Nephron (organoid): ENCODE results near the gene TAF9.
A peak's percentile ranks its signal among the peaks of the same experiment; 100 is the strongest.
"Not testable (repeated sequence)": the region's sequence is repeated elsewhere in the genome, so short reads cannot be mapped to it uniquely, and the experiment has no call there.

ENCODE experiments used
- H3K27ac Mint-ChIP-seq, 3 experiments: 2 replicates each; pipeline ENCODE4 v1.8.0; 2020; ENCODE audit warnings: mixed read lengths in 3 of 3, mild to moderate bottlenecking in 2 of 3, moderate library complexity in 1 of 3
- H3K27me3 Mint-ChIP-seq: 2 replicates; pipeline ENCODE4 v1.8.0; 2021; ENCODE audit warnings: low read depth, mild to moderate bottlenecking, moderate library complexity, mixed read lengths
- H3K36me3 Mint-ChIP-seq: 2 replicates; pipeline ENCODE4 v1.8.0; 2020; ENCODE audit warnings: low read depth, mixed read lengths
- H3K4me1 Mint-ChIP-seq: 2 replicates; pipeline ENCODE4 v1.8.0; 2020; ENCODE audit warnings: mixed read lengths
- H3K4me3 Mint-ChIP-seq, 3 experiments: 2 replicates each; pipeline ENCODE4 v1.8.0; 2020; ENCODE audit warnings: mild to moderate bottlenecking in 3 of 3, mixed read lengths in 3 of 3, moderate library complexity in 2 of 3
- H3K9me3 Mint-ChIP-seq: 2 replicates; pipeline ENCODE4 v1.8.0; 2020; ENCODE audit warnings: mixed read lengths
- TF ChIP-seq, protein P1 (sequence below), 3 experiments: fragments of 200-600 bp; sonication (generic); IDR thresholded peaks; one replicate each; pipeline ENCODE4 v1.5.0; 2021; ENCODE audit warnings: antibody characterized with exemption in 3 of 3; ENCODE audit not compliant: unreplicated experiment in 3 of 3

The TAF9 gene

DNA sequence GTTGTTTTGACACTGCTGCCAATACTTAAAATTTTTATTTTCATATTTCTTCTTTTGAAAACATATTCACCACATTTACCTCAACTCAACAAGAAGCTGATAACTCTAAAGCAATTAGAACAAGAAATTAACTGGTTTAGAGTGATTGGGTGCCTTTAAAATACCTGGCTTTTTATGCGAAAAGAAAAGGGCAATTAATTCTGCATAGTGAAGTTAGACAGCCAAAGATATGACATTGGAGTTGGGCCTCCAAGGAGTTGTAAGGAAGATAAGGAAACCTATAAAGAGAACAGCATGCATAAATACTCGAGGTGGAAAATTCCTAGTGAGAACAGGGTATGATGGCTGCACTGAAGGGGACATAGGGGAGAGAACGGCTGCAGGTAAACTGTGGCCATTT, 9.6 kb downstream of the TAF9 start:
- H3K36me3 Mint-ChIP-seq: peaks cover 40% of the 10 kb centered on the region
- no peaks in the 10 kb centered on the region for H3K27me3 Mint-ChIP-seq
- H3K4me3 Mint-ChIP-seq: no peak overlapping the region
- no peaks in the 10 kb centered on the region for H3K4me1 Mint-ChIP-seq
- H3K9me3 Mint-ChIP-seq: no peaks in the 10 kb centered on the region
- TF ChIP-seq, protein P1, sequence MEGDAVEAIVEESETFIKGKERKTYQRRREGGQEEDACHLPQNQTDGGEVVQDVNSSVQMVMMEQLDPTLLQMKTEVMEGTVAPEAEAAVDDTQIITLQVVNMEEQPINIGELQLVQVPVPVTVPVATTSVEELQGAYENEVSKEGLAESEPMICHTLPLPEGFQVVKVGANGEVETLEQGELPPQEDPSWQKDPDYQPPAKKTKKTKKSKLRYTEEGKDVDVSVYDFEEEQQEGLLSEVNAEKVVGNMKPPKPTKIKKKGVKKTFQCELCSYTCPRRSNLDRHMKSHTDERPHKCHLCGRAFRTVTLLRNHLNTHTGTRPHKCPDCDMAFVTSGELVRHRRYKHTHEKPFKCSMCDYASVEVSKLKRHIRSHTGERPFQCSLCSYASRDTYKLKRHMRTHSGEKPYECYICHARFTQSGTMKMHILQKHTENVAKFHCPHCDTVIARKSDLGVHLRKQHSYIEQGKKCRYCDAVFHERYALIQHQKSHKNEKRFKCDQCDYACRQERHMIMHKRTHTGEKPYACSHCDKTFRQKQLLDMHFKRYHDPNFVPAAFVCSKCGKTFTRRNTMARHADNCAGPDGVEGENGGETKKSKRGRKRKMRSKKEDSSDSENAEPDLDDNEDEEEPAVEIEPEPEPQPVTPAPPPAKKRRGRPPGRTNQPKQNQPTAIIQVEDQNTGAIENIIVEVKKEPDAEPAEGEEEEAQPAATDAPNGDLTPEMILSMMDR (IDR thresholded peaks at IDR 0.05; ENCODE audit: unreplicated experiment in 3 of 3): no peak
- no peak overlapping the region for H3K27ac Mint-ChIP-seq

DNA sequence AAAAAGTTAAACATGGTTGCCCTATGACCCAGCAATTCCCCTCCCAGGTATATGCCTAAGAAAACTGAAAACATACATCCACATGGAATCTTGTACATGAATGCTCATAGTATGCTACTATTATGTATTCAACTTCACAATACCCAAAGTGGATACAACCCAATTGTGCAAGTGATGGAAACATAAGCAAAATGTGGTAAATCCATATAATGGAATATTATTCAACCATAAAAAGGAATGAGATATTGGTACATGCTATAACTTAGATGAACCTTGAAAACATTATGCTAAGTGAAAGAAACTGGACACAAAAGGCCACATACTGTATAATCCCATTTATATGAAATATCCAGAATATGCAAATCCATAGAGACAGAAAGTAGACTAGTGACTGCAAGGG, 18.7 kb downstream of the TAF9 start:
- H3K27me3 Mint-ChIP-seq: no peaks in the 10 kb centered on the region
- TF ChIP-seq, protein P1 (IDR thresholded peaks at IDR 0.05; ENCODE audit: unreplicated experiment in 3 of 3): no peak
- H3K9me3 Mint-ChIP-seq: no peaks in the 10 kb centered on the region
- no peak overlapping the region for H3K27ac Mint-ChIP-seq
- no peak overlapping the region for H3K4me3 Mint-ChIP-seq
- no peaks in the 10 kb centered on the region for H3K4me1 Mint-ChIP-seq
- H3K36me3 Mint-ChIP-seq: peaks cover 45% of the 10 kb centered on the region

- H3K27ac Mint-ChIP-seq: no peak overlapping the region
- H3K36me3 Mint-ChIP-seq: no peaks in the 10 kb centered on the region
- H3K9me3 Mint-ChIP-seq: no peaks in the 10 kb centered on the region
- TF ChIP-seq, protein P1 (IDR thresholded peaks at IDR 0.05; ENCODE audit: unreplicated experiment in 3 of 3): no peak
- H3K27me3 Mint-ChIP-seq: no peaks in the 10 kb centered on the region
- no peak overlapping the region for H3K4me3 Mint-ChIP-seq
- H3K4me1 Mint-ChIP-seq: no peaks in the 10 kb centered on the region
These were observed 26.2 kb downstream of the TAF9 start for GRCh38 chr5:69343083-69343482.

GRCh38 chr5:69341520-69342161, 27.7 kb downstream of the TAF9 start:
- H3K36me3 Mint-ChIP-seq: no peaks in the 10 kb centered on the region
- no peaks in the 10 kb centered on the region for H3K9me3 Mint-ChIP-seq
- H3K27me3 Mint-ChIP-seq: no peaks in the 10 kb centered on the region

DNA sequence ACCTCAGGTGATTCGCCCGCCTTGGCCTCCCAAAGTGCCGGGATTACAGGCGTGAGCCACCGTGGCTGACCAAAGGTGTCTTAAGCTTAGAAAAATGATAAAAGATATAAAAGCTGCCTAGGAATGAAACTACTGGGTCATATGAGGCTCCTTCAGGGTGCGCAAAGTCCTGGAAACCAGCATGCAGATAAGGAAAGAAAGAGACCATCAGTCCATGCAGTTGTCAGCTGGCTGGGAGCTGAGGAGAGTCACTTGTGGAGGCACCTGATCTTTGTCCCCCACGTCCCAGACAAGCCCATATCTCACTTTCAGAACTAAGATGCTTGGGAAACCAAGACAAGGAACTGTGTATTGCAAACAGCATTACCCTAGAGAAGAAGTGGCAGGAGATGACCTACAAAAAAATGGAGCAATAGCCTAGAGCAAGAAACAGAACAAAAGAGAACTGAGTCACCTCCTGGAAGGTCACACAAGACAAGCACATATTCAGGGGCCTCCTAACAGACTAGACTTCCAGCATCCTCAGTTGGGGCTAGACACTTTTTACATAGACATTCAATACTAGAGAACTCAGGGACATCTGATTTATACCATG, 33.9 kb downstream of the TAF9 start:
- Mint-ChIP-seq H3K27ac (no peak overlapping the region), H3K27me3 (peaks cover 5% of the 10 kb centered on the region), H3K4me1 (peaks cover 4% of the 10 kb centered on the region), H3K4me3 (no peak overlapping the region), H3K36me3 (no peaks in the 10 kb centered on the region), H3K9me3 (no peaks in the 10 kb centered on the region)
- TF ChIP-seq, protein P1 (IDR thresholded peaks at IDR 0.05; ENCODE audit: unreplicated experiment in 3 of 3): no peak

More at GRCh38 chr5:69341520-69342161, 27.7 kb downstream of the TAF9 start:
- TF ChIP-seq, protein P1 (IDR thresholded peaks at IDR 0.05; ENCODE audit: unreplicated experiment in 3 of 3): no peak
- H3K4me1 Mint-ChIP-seq: no peaks in the 10 kb centered on the region
- H3K27ac Mint-ChIP-seq: no peak overlapping the region
- no peak overlapping the region for H3K4me3 Mint-ChIP-seq

GRCh38 chr5:69334793-69335268, 34.5 kb downstream of the TAF9 start:
- H3K27ac Mint-ChIP-seq: no peak overlapping the region
- peak overlapping the region; percentile 49 to 65 (median 53) for H3K4me3 Mint-ChIP-seq
- H3K9me3 Mint-ChIP-seq: no peaks in the 10 kb centered on the region
- TF ChIP-seq, protein P1 (IDR thresholded peaks at IDR 0.05; ENCODE audit: unreplicated experiment in 3 of 3): peak; percentile 64 to 69 (median 67)
- no peaks in the 10 kb centered on the region for H3K36me3 Mint-ChIP-seq
- H3K27me3 Mint-ChIP-seq: peaks cover 5% of the 10 kb centered on the region
- peaks cover 4% of the 10 kb centered on the region for H3K4me1 Mint-ChIP-seq

GRCh38 chr5:69333668-69334315, 35.5 kb downstream of the TAF9 start:
- not testable (repeated sequence) for H3K4me1 Mint-ChIP-seq, H3K27ac Mint-ChIP-seq, H3K27me3 Mint-ChIP-seq, H3K9me3 Mint-ChIP-seq, H3K4me3 Mint-ChIP-seq, H3K36me3 Mint-ChIP-seq
